ENCODE data around the gene RERE.
A peak's percentile ranks its signal among the peaks of the same experiment; 100 is the strongest.

The RERE gene

GRCh38 chr1:8565802-8566201, 251.6 kb downstream of the RERE start:
- DNase-seq = no peak

- DNase-seq = no peak
These were observed 253.4 kb downstream of the RERE start for GRCh38 chr1:8563944-8564537.

GRCh38 chr1:8562881-8563865, 254.3 kb downstream of the RERE start:
- no peak for DNase-seq

- DNase-seq = no peak
These were observed 255.2 kb downstream of the RERE start for GRCh38 chr1:8562222-8562621.

GRCh38 chr1:8560611-8561544, 256.6 kb downstream of the RERE start:
- DNase-seq = no peak

- DNase-seq = no peak
These were observed 257.4 kb downstream of the RERE start for GRCh38 chr1:8560035-8560434.

- DNase-seq = no peak
These were observed 261.9 kb downstream of the RERE start for GRCh38 chr1:8555582-8555981.

- DNase-seq = no peak
These were observed 262.4 kb downstream of the RERE start for GRCh38 chr1:8554956-8555534.

- no peak for DNase-seq
These were observed 264.5 kb downstream of the RERE start for GRCh38 chr1:8552820-8553397.

- no peak for DNase-seq
These were observed 265.6 kb downstream of the RERE start for GRCh38 chr1:8551613-8552489.

- peak; percentile 25 for DNase-seq
These were observed 266.4 kb downstream of the RERE start for GRCh38 chr1:8551057-8551456.

- no peak for DNase-seq
These were observed 269.6 kb downstream of the RERE start for GRCh38 chr1:8547791-8548190.

GRCh38 chr1:8545078-8545477, 272.4 kb downstream of the RERE start:
- DNase-seq = no peak

GRCh38 chr1:8544644-8545043, 272.8 kb downstream of the RERE start:
- DNase-seq = no peak

- DNase-seq = no peak
These were observed 273.5 kb downstream of the RERE start for GRCh38 chr1:8543965-8544364.

GRCh38 chr1:8541961-8542521, 275.4 kb downstream of the RERE start:
- DNase-seq = no peak

GRCh38 chr1:8540971-8541370, 276.5 kb downstream of the RERE start:
- no peak for DNase-seq

GRCh38 chr1:8540261-8540941, 277.0 kb downstream of the RERE start:
- DNase-seq = no peak

- DNase-seq = no peak
These were observed 277.8 kb downstream of the RERE start for GRCh38 chr1:8539683-8540082.

- DNase-seq = no peak
These were observed 278.9 kb downstream of the RERE start for GRCh38 chr1:8538502-8538901.

Data from activated naive CD4-positive, alpha-beta T cell treated with anti-CD3 and anti-CD28 coated beads, Interleukin-2, amount 50 U/mL, for 16 hours (primary cell).